ENCODE data around the gene WBP4. TPM values are rescaled to one million over a fixed set of nuclear protein-coding genes. Genes with fewer than 3 reads are reported as not detected.
A peak's percentile ranks its signal among the peaks of the same experiment; 100 is the strongest.
"Not testable (repeated sequence)": the region's sequence is repeated elsewhere in the genome, so short reads cannot be mapped to it uniquely, and the experiment has no call there.

The WBP4 gene
- total RNA-seq, 2 donors from 2014 or later = 8.5 to 10.6 TPM

GRCh38 chr13:41079725-41080124, 18.4 kb downstream of the WBP4 start:
- no peaks in the 10 kb centered on the region for H3K27me3 Mint-ChIP-seq
- DNase-seq (ENCODE audit: low spot score) (no peak), ATAC-seq (no peak)
- H3K36me3 Mint-ChIP-seq = peaks cover 16% of the 10 kb centered on the region
- H3K4me1 Mint-ChIP-seq (ENCODE audit: low read depth in 2 of 2) = no peaks in the 10 kb centered on the region
- no peaks in the 10 kb centered on the region for H3K9me3 Mint-ChIP-seq
- no peak overlapping the region for H3K4me3 Mint-ChIP-seq
- no peak overlapping the region for H3K27ac Mint-ChIP-seq

GRCh38 chr13:41085961-41086585, 24.8 kb downstream of the WBP4 start:
- H3K27ac Mint-ChIP-seq = no peak overlapping the region
- no peak for ATAC-seq
- H3K36me3 Mint-ChIP-seq = peaks cover 11% of the 10 kb centered on the region
- no peaks in the 10 kb centered on the region for H3K9me3 Mint-ChIP-seq
- H3K4me3 Mint-ChIP-seq = no peak overlapping the region
- H3K27me3 Mint-ChIP-seq = no peaks in the 10 kb centered on the region
- no peak for DNase-seq (ENCODE audit: low spot score)
- no peaks in the 10 kb centered on the region for H3K4me1 Mint-ChIP-seq (ENCODE audit: low read depth in 2 of 2)

GRCh38 chr13:41095681-41096080, 34.4 kb downstream of the WBP4 start:
- H3K4me1 Mint-ChIP-seq (ENCODE audit: low read depth in 2 of 2); H3K4me3 Mint-ChIP-seq; DNase-seq (ENCODE audit: low spot score); H3K36me3 Mint-ChIP-seq; H3K27ac Mint-ChIP-seq; ATAC-seq; H3K9me3 Mint-ChIP-seq; H3K27me3 Mint-ChIP-seq: not testable (repeated sequence)

GRCh38 chr13:41098761-41099160, 37.5 kb downstream of the WBP4 start:
- no peak for ATAC-seq
- H3K4me3 Mint-ChIP-seq = no peak overlapping the region
- no peak for DNase-seq (ENCODE audit: low spot score)
- no peaks in the 10 kb centered on the region for H3K36me3 Mint-ChIP-seq
- H3K9me3 Mint-ChIP-seq = no peaks in the 10 kb centered on the region
- no peak overlapping the region for H3K27ac Mint-ChIP-seq
- no peaks in the 10 kb centered on the region for H3K4me1 Mint-ChIP-seq (ENCODE audit: low read depth in 2 of 2)
- peaks cover 3 to 9% of the 10 kb centered on the region in 2 donors for H3K27me3 Mint-ChIP-seq

- ATAC-seq (no peak), DNase-seq (ENCODE audit: low spot score) (no peak)
- H3K9me3 Mint-ChIP-seq = no peaks in the 10 kb centered on the region
- H3K27ac Mint-ChIP-seq = no peak overlapping the region
- H3K4me1 Mint-ChIP-seq (ENCODE audit: low read depth in 2 of 2) = no peaks in the 10 kb centered on the region
- no peaks in the 10 kb centered on the region for H3K36me3 Mint-ChIP-seq
- no peak overlapping the region for H3K4me3 Mint-ChIP-seq
- H3K27me3 Mint-ChIP-seq = peaks cover 3 to 9% of the 10 kb centered on the region in 2 donors
Observed at GRCh38 chr13:41099986-41100385, 38.7 kb downstream of the WBP4 start.

- Mint-ChIP-seq H3K36me3 (no peaks in the 10 kb centered on the region), H3K4me1 (ENCODE audit: low read depth in 2 of 2) (no peaks in the 10 kb centered on the region), H3K27ac (no peak overlapping the region), H3K9me3 (no peaks in the 10 kb centered on the region), H3K27me3 (no peaks in the 10 kb centered on the region), H3K4me3 (no peak overlapping the region)
- no peak for DNase-seq (ENCODE audit: low spot score)
- no peak for ATAC-seq
Observed at GRCh38 chr13:41107104-41107571, 45.8 kb downstream of the WBP4 start.

- H3K4me3 Mint-ChIP-seq = no peak overlapping the region
- H3K27me3 Mint-ChIP-seq = no peaks in the 10 kb centered on the region
- no peaks in the 10 kb centered on the region for H3K36me3 Mint-ChIP-seq
- H3K27ac Mint-ChIP-seq = no peak overlapping the region
- no peaks in the 10 kb centered on the region for H3K4me1 Mint-ChIP-seq (ENCODE audit: low read depth in 2 of 2)
- DNase-seq (ENCODE audit: low spot score) (no peak), ATAC-seq (no peak)
- H3K9me3 Mint-ChIP-seq = no peaks in the 10 kb centered on the region
Observed at GRCh38 chr13:41107584-41108014, 46.3 kb downstream of the WBP4 start.

GRCh38 chr13:41111454-41111853, 50.1 kb downstream of the WBP4 start:
- Mint-ChIP-seq H3K27me3 (no peaks in the 10 kb centered on the region), H3K4me3 (no peak overlapping the region), H3K36me3 (no peaks in the 10 kb centered on the region), H3K27ac (no peak overlapping the region), H3K9me3 (no peaks in the 10 kb centered on the region), H3K4me1 (ENCODE audit: low read depth in 2 of 2) (no peaks in the 10 kb centered on the region)
- ATAC-seq (no peak), DNase-seq (ENCODE audit: low spot score) (no peak)

- Mint-ChIP-seq H3K27me3 (no peaks in the 10 kb centered on the region), H3K4me1 (ENCODE audit: low read depth in 2 of 2) (no peaks in the 10 kb centered on the region), H3K36me3 (no peaks in the 10 kb centered on the region), H3K9me3 (no peaks in the 10 kb centered on the region), H3K4me3 (no peak overlapping the region), H3K27ac (no peak overlapping the region)
- DNase-seq (ENCODE audit: low spot score) = no peak
- ATAC-seq = no peak
Observed at GRCh38 chr13:41117869-41118268, 56.6 kb downstream of the WBP4 start.

- DNase-seq (ENCODE audit: low spot score) (no peak), ATAC-seq (no peak)
- H3K27ac Mint-ChIP-seq = no peak overlapping the region
- peaks cover 6% of the 10 kb centered on the region for H3K36me3 Mint-ChIP-seq
- no peaks in the 10 kb centered on the region for H3K27me3 Mint-ChIP-seq
- no peak overlapping the region for H3K4me3 Mint-ChIP-seq
- no peaks in the 10 kb centered on the region for H3K9me3 Mint-ChIP-seq
- no peaks in the 10 kb centered on the region for H3K4me1 Mint-ChIP-seq (ENCODE audit: low read depth in 2 of 2)
Observed at GRCh38 chr13:41122838-41123237, 61.5 kb downstream of the WBP4 start.

- Mint-ChIP-seq H3K4me3 (no peak overlapping the region), H3K36me3 (peaks cover 10% of the 10 kb centered on the region), H3K27ac (no peak overlapping the region), H3K9me3 (no peaks in the 10 kb centered on the region), H3K4me1 (ENCODE audit: low read depth in 2 of 2) (peaks cover 21 to 30% of the 10 kb centered on the region in 2 donors), H3K27me3 (no peaks in the 10 kb centered on the region)
- no peak for DNase-seq (ENCODE audit: low spot score)
- no peak for ATAC-seq
Observed at GRCh38 chr13:41127701-41128100, 66.4 kb downstream of the WBP4 start.

GRCh38 chr13:41130356-41130755, 69.0 kb downstream of the WBP4 start:
- Mint-ChIP-seq H3K27me3 (no peaks in the 10 kb centered on the region), H3K4me1 (ENCODE audit: low read depth in 2 of 2) (peaks cover 34 to 45% of the 10 kb centered on the region in 2 donors), H3K4me3 (peak overlapping the region; percentile 98), H3K9me3 (peaks cover 4% of the 10 kb centered on the region), H3K36me3 (peaks cover 10% of the 10 kb centered on the region), H3K27ac (peak overlapping the region in 1 of 2 donors; percentile 24)
- ATAC-seq (no peak), DNase-seq (ENCODE audit: low spot score) (no peak)

GRCh38 chr13:41131189-41131588, 69.9 kb downstream of the WBP4 start:
- not testable (repeated sequence) for H3K27ac Mint-ChIP-seq; H3K27me3 Mint-ChIP-seq; ATAC-seq; H3K36me3 Mint-ChIP-seq; H3K9me3 Mint-ChIP-seq; DNase-seq (ENCODE audit: low spot score)
- Mint-ChIP-seq H3K4me3 (peak overlapping the region; percentile 98), H3K4me1 (ENCODE audit: low read depth in 2 of 2) (peaks cover 34 to 45% of the 10 kb centered on the region in 2 donors)

GRCh38 chr13:41131660-41132511, 70.6 kb downstream of the WBP4 start:
- not testable (repeated sequence) for H3K9me3 Mint-ChIP-seq; H3K27me3 Mint-ChIP-seq; DNase-seq (ENCODE audit: low spot score); H3K36me3 Mint-ChIP-seq
- H3K4me1 Mint-ChIP-seq (ENCODE audit: low read depth in 2 of 2) = peaks cover 36 to 45% of the 10 kb centered on the region in 2 donors
- peak in 1 of 2 donors; percentile 29 for ATAC-seq
- H3K4me3 Mint-ChIP-seq = peak overlapping the region; percentile 98
- H3K27ac Mint-ChIP-seq = peak overlapping the region; percentile 78 to 98

Measured in natural killer cell treated with Interleukin-12 subunit alpha and Interleukin-12 subunit beta and Interleukin-15 and Interleukin-18, amount 100 ng/mL, for 72 hours (primary cell).